CD4-positive, alpha-beta T cell (primary cell): ENCODE data around the gene LMBR1. TPM values are rescaled to one million over a fixed set of nuclear protein-coding genes. Genes with fewer than 3 reads are reported as not detected.

ENCODE experiments used
- ATAC-seq: fragments of 200-7000 bp; cut with Tn5 transposase; one replicate; pipeline ENCODE4 v1.10.0; 2022; ENCODE audit warnings: mild to moderate bottlenecking; ENCODE audit not compliant: poor library complexity
- CTCF ChIA-PET: fragments of 350-600 bp; sonication (Branson Sonifier 250); formaldehyde crosslinking; loops from one replicate; lab custom pipeline; 2021; ENCODE audit warnings: antibody characterized with exemption, inconsistent platforms; lab: Charles Lee
- POLR2A ChIA-PET: fragments of 350-600 bp; sonication (Branson Sonifier 250); formaldehyde crosslinking; loops from one replicate; lab custom pipeline; 2021; ENCODE audit warnings: antibody characterized with exemption, inconsistent platforms; lab: Charles Lee
- DNase-seq, 14 experiments: peaks; one replicate each; pipeline ENCODE4 v3.0.0-alpha.2; 2013 to 2020; ENCODE audit warnings: mixed read lengths in 2 of 14
- H3K27ac ChIP-seq, 2 donors: one replicate each; pipeline versions ENCODE4 v1.5.1 to v1.7.0; 2013; ENCODE audit warnings: low read length in 2 of 2, low read depth in 1 of 2, mild to moderate bottlenecking in 1 of 2
- H3K27me3 ChIP-seq, 2 experiments: 1 replicate in 1 of 2; 2 replicates in 1 of 2; pipeline versions ENCODE4 v1.6.1 to v1.7.0; 2013; ENCODE audit warnings: low read length in 2 of 2, control low read depth in 1 of 2, mild to moderate bottlenecking in 1 of 2, moderate library complexity in 1 of 2; ENCODE audit not compliant: insufficient read depth in 2 of 2, control insufficient read depth in 1 of 2
- H3K36me3 ChIP-seq: one replicate; pipeline ENCODE4 v1.6.1; 2013; ENCODE audit warnings: low read length, control low read depth; ENCODE audit not compliant: insufficient read depth
- H3K4me1 ChIP-seq: one replicate; pipeline ENCODE4 v1.6.1; 2013; ENCODE audit warnings: low read length, control low read depth; ENCODE audit not compliant: insufficient read depth
- H3K4me3 ChIP-seq: one replicate; pipeline ENCODE4 v1.5.1; 2013; ENCODE audit warnings: mild to moderate bottlenecking, low read length, moderate library complexity
- H3K9me3 ChIP-seq, 2 experiments: 1 replicate in 1 of 2; 2 replicates in 1 of 2; pipeline versions ENCODE4 v1.6.1 to v1.7.0; 2013; ENCODE audit warnings: low read length in 2 of 2, mild to moderate bottlenecking in 2 of 2, control low read depth in 1 of 2, moderate library complexity in 1 of 2; ENCODE audit not compliant: control insufficient read depth in 1 of 2, insufficient read depth in 1 of 2
- H3K27ac Mint-ChIP-seq: one replicate; pipeline ENCODE4 v1.8.0; 2020; ENCODE audit warnings: mixed read lengths
- H3K27me3 Mint-ChIP-seq: one replicate; pipeline ENCODE4 v1.8.0; 2021; ENCODE audit warnings: mixed read lengths
- H3K36me3 Mint-ChIP-seq: one replicate; pipeline ENCODE4 v1.8.0; 2021; ENCODE audit warnings: low read depth, mixed read lengths
- H3K4me1 Mint-ChIP-seq: one replicate; pipeline ENCODE4 v1.8.0; 2021; ENCODE audit warnings: low read depth, mixed read lengths
- H3K4me3 Mint-ChIP-seq: one replicate; pipeline ENCODE4 v1.8.0; 2020; ENCODE audit warnings: mild to moderate bottlenecking, mixed read lengths
- H3K9me3 Mint-ChIP-seq: one replicate; pipeline ENCODE4 v1.8.0; 2020; ENCODE audit warnings: mixed read lengths
- CTCF ChIP-seq: fragments of 200-600 bp; IDR thresholded peaks from one replicate; pipeline ENCODE4 v1.8.0; 2022; ENCODE audit warnings: antibody characterized with exemption, mild to moderate bottlenecking
- intact Hi-C, 2 experiments: fragments of 100-400 bp; cut with DNase I in 1 of 2; cut with micrococcal nuclease in 1 of 2; formaldehyde crosslinking; loops; one replicate each; pipeline versions ENCODE4 v1.15.1 to v1.9.0; 2023 to 2025; cut with DNase I, micrococcal nuclease
- total RNA-seq, 174 experiments: library from RNA in 2 of 174; stranded (reverse) in 2 of 174; gene quantifications; one replicate each; pipeline ENCODE4 v1.2.3 and lab custom pipeline; 2021 to 2026

The LMBR1 gene
- total RNA-seq, 2 experiments from 2014 or later: 61.6 to 61.9 TPM

GRCh38 chr7:156783864-156784263 lies 109.1 kb downstream of the LMBR1 start:
- Histone ChIP-seq H3K4me1 (no peaks in the 10 kb centered on the region), H3K27ac (no peak overlapping the region), H3K27me3 (no peaks in the 10 kb centered on the region), H3K36me3 (no peaks in the 10 kb centered on the region), H3K9me3 (no peaks in the 10 kb centered on the region), H3K4me3 (no peak overlapping the region)
- intact Hi-C loops: no loop called here
- Mint-ChIP-seq H3K9me3 (no peaks in the 10 kb centered on the region), H3K36me3 (peaks cover 36% of the 10 kb centered on the region), H3K4me3 (no peak overlapping the region), H3K27me3 (no peaks in the 10 kb centered on the region), H3K4me1 (peaks cover 5% of the 10 kb centered on the region), H3K27ac (no peak overlapping the region)
- DNase-seq (no peak), ATAC-seq (no peak)
- TF ChIP-seq CTCF: no peak
- POLR2A ChIA-PET: interaction anchor here (0.6 kb wide), 1 partner anchor 9 kb away, joined by 3 read pairs; no protein-coding TSS in a partner anchor
- CTCF ChIA-PET: no interaction called here

DNA sequence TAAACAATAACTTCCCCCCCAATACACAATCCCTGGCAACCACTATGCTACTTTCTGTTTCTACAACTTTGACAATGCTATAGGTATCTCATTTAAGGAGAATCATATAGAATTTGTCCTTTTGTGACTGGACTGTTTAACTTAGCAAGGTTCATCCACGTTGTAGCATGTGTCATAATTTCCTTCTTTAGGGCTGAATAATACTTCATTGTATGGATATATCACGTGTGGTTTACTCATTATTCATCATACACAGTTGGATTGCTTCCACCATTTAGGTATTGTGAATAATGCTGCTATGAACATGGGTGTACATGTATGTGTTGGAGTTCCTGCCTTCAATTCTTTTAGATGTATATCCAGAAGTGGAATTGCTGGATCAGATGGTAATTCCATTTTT lies 111.0 kb downstream of the LMBR1 start:
- CTCF ChIA-PET: no interaction called here

DNA sequence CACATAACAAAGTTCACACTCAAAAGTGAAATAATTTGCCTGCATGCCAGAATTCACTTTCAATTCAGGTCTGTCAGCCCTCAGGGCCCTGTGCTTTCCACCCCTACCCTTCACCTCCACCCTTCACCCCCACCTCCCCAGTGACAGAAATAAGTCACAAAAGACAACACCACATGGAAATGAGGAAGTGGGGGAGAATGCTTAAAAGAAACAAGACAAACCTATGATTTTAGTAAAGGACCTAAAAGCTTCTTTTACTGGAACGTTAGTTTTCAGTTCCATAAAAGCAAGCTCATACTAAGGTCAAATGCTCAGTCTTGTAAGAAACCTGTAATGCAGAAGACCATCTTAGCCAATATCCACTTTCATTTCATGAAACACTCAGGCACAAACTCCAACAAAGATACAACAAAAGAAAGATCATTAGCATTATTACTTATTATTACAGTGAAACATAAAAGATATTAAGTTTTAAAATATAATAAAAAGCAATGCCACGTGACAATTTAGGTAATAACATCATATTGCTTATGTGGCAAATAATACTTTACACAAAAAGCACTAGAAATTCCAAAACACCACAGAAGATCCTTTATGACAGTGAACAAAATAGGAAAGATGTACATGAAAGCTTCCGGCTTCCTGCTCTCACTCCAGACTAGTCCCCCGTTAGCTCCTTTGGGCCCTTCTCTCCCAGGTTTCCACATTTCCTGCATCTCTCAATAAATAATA lies 112.1 kb downstream of the LMBR1 start:
- Mint-ChIP-seq H3K4me1 (peaks cover 10% of the 10 kb centered on the region), H3K9me3 (peaks cover 3% of the 10 kb centered on the region), H3K4me3 (no peak overlapping the region), H3K27me3 (no peaks in the 10 kb centered on the region), H3K27ac (no peak overlapping the region), H3K36me3 (peaks cover 53% of the 10 kb centered on the region)
- Histone ChIP-seq H3K9me3 (no peaks in the 10 kb centered on the region), H3K4me3 (no peak overlapping the region), H3K36me3 (no peaks in the 10 kb centered on the region), H3K27me3 (no peaks in the 10 kb centered on the region), H3K27ac (no peak overlapping the region), H3K4me1 (no peaks in the 10 kb centered on the region)
- intact Hi-C loops: no loop called here
- no peak for TF ChIP-seq CTCF
- POLR2A ChIA-PET: no interaction called here
- ATAC-seq: no peak
- CTCF ChIA-PET: no interaction called here
- peak in 1 of 14 experiments; percentile 5 for DNase-seq

More for the DNA sequence above, 111.0 kb downstream of the LMBR1 start:
- no peaks in the 10 kb centered on the region for H3K9me3 ChIP-seq
- H3K27me3 Mint-ChIP-seq: no peaks in the 10 kb centered on the region
- no peak overlapping the region for H3K27ac Mint-ChIP-seq
- POLR2A ChIA-PET: no interaction called here
- H3K4me1 ChIP-seq: no peaks in the 10 kb centered on the region
- intact Hi-C loops: no loop called here
- no peak for TF ChIP-seq CTCF
- peaks cover 48% of the 10 kb centered on the region for H3K36me3 Mint-ChIP-seq
- H3K9me3 Mint-ChIP-seq: peaks cover 3% of the 10 kb centered on the region
- no peak for DNase-seq
- H3K36me3 ChIP-seq: no peaks in the 10 kb centered on the region
- H3K27ac ChIP-seq: no peak overlapping the region
- peaks cover 10% of the 10 kb centered on the region for H3K4me1 Mint-ChIP-seq
- no peak overlapping the region for H3K4me3 Mint-ChIP-seq
- ATAC-seq: no peak
- no peaks in the 10 kb centered on the region for H3K27me3 ChIP-seq
- no peak overlapping the region for H3K4me3 ChIP-seq
